DMS114 treated with DMSO at 0.1 percent for 48 hours (cell line): ENCODE measurements around the gene SPDYE5.
A peak's percentile ranks its signal among the peaks of the same experiment; 100 is the strongest.
"Not testable (repeated sequence)": the region's sequence is repeated elsewhere in the genome, so short reads cannot be mapped to it uniquely, and the experiment has no call there.

Experiments used
- DNase-seq: peaks from one replicate; lab custom pipeline; 2025; ENCODE audit not compliant: unreplicated experiment; lab: John Stamatoyannopoulos, UW

Gene SPDYE5, protein sequence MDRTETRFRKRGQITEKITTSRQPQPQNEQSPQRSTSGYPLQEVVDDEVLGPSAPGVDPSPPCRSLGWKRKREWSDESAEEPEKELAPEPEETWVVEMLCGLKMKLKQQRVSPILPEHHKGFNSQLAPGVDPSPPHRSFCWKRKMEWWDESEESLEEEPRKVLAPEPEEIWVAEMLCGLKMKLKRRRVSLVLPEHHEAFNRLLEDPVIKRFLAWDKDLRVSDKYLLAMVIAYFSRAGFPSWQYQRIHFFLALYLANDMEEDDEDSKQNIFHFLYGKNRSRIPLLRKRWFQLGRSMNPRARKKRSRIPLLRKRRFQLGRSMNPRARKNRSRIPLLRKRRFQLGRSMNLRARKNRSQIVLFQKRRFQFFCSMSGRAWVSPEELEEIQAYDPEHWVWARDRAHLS

DNA sequence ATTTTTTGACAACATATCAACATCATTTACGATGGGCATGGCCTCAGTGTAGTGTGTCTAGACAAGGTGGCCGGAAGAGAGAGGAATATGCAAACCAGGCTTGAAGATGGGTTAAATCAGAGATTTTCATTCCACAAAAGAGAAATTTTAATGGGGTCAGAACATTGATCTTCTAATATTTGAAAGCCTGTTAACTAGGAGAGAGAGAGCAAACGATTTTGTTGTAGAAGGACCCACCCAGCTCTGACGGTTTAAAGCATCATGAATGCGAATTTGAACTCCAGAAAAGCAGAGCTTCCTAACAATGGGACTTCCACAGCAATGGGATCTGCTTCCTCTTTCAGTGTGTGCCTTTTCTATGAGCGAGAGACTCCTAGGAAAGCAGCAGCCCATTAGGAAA lies at the start of gene SPDYE5:
TSS of gene SPDYE5 (plus strand) at position 301 of the 400 bp plus-strand sequence. CDS start 1,728 bp downstream, outside the sequence.
- not testable (repeated sequence) for DNase-seq

DNA sequence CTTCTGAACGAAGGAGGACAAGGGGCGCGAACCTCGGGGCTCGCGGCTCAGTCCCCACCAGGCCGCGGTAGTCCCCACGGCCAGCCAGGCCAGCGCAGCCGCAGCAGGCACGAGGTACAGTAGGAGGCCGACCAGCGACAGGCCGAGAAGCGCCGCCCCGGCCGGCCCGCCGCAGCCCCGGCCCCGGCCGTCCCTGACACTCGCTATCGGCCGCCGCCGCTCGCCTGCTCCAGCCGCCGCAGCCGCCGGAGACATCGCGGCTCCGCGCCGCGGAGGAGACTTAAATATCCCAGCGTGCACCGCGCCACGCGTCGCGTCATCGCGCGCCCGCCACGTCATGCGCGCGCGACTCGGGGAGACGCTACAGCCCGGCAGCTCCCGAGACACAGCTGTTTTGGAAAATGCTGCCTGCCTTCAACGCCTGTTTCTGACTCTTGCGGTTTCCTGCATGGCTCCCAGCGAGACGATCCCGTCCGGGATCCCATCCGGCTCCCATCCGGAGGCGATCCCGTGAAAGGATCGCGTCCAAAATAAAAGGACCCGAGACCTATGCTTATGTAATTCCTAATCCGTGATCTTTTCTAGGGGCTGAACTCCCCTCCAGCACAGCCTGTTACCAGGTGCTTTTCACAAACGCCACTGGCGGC lies 49.5 kb upstream of the SPDYE5 start:
- not testable (repeated sequence) for DNase-seq

DNA sequence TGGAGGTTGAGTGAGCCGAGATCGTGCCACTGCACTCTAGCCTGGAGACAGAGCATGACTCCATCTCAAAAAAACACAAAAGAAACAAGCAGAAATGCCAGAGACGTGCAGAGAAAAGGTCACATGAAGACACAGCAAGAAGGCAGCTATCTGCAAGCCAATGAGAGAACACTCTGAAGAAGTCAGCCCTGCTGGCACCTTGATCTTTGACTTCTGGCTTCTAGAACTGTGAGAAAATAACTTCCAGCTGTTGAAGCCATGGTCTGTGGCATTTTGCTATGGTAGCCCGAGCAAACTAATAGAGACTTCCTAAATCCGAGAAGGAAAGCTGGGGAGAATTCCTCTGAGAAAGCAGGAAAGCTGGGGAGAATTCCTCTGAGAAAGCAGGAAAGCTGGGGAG lies 42.2 kb upstream of the SPDYE5 start:
- not testable (repeated sequence) for DNase-seq

DNA sequence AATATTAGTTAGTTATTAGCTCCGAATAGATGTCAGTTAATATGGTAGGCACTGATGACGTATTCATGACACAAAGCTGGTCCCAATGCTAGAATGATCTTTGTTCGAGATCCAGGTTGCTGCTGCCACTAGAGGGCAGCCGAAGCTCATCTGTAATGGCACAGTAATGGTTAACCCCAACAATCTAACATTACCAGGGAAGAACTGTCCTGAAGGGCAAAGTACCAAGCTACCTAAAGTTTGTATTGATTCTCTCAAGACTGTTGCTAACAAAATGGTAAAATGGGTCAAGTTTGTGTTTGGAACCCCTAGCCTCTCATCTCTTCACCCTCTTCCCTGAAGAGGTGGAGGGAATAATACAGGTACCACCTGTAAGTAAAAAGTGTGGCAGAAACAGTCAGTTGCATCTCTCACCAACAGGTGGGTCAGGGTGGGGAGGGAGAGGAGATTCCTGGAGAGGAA lies 39.6 kb upstream of the SPDYE5 start:
- not testable (repeated sequence) for DNase-seq

DNA sequence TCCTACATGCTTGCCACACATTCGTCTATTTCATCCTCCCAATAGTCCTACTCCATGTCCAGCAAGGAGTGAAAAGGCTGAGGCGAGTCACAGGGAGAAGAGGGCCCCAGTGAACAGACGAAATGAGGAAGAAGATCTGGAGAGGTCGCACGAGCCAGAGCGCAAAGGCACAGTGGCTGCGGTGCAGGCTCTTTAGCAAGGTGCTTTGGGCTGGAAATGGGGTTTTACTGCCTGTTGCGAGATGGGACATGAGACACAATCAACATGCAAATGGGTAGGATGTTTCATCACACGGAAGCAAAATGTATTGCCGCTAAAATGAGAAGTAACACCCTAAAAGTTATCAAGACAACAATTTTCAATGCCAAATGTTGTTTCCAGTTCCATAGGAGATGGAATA lies 35.7 kb upstream of the SPDYE5 start:
- DNase-seq: not testable (repeated sequence)

DNA sequence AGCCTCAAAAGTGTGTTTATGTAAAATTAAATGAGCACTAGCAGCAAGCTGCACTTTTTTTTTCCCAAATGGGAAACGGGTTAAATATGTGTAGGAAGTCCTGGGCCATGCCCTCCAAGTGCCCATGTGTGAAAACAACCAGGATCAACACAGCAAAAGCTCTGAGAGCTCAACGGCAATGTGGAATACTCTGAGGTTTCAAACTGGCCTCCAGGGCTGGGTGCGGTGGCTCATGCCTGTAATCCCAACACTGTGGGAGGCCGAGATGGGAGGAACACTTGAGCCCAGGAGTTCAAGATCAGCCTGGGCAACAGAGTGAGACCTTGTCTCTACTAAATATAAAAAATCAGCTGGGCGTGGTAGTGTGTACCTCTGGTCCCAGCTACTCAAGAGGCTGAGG lies 34.1 kb upstream of the SPDYE5 start:
- DNase-seq: not testable (repeated sequence)

DNA sequence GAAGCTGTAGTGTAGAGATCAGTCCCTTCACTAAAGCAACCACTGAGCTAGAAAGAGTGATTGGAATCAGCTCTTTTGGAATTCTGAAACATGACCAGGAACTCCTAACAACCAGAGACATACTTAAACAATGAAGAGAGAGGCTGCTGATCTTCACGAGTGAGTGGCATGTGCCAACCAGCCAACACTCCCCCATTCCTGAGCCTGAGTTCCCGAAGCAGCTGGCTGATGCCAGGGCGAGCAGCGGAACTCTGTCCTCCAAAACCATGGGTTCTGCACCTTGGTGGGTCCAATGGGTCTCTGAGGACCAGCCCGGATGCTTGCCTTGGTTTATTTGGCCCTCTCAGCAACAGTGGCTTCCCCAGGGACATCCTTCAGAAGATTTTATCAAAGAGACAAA lies 31.6 kb upstream of the SPDYE5 start:
- DNase-seq: not testable (repeated sequence)

DNA sequence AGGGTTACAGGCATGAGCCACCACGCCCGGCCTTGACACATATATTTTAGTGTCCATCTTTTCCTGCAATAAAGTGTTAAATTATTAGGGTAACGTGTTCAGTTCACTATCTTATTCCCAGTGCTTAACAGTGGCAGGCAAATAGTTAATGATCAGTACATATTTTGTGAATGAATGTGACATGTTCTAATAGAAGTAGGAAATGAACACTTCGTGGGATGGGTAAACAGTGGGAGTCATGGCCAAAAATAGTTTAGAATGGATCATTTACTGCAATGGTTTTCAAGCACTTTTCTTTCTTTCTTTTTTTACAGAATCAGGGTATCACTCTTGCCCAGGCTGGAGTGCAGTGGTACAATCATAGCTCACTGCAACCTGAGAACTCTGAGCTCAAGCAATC lies 22.0 kb upstream of the SPDYE5 start:
- DNase-seq: not testable (repeated sequence)

DNA sequence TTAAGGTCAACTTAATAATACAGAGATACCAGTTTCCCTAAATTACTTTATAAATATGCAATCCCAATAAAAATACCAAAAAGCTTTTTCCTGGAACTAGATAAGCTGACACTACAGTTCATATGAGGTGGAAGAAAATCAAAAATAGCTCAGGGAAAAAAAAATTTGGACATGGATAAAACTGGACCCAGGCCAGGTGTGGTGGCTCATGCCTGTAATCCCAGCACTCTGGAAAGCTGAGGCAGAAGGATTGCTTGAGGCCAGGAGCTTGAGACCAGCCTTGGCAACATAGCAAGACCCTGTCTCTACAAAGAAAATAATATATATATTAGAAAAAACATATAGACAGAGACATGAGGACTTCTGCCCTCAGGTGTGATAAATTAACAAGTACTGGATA lies 14.7 kb upstream of the SPDYE5 start:
- not testable (repeated sequence) for DNase-seq

DNA sequence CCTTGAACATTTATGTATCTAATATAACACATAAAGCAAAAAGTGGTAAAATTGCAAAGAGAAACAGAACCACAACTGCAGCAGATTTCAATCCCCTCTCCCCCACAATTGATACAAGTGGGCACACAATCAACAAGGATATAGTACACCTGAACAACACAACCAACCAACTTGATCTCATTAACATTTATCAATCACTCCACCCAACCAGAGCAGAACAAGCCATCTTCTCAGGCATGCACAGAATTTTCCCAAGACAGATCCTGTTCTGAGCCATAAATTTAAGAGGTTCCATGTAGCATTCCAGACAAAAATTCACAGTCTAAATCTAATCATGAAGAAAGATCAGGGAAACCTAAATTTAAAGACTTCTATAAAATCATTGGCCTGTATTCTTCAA lies 11.8 kb upstream of the SPDYE5 start:
- not testable (repeated sequence) for DNase-seq

DNA sequence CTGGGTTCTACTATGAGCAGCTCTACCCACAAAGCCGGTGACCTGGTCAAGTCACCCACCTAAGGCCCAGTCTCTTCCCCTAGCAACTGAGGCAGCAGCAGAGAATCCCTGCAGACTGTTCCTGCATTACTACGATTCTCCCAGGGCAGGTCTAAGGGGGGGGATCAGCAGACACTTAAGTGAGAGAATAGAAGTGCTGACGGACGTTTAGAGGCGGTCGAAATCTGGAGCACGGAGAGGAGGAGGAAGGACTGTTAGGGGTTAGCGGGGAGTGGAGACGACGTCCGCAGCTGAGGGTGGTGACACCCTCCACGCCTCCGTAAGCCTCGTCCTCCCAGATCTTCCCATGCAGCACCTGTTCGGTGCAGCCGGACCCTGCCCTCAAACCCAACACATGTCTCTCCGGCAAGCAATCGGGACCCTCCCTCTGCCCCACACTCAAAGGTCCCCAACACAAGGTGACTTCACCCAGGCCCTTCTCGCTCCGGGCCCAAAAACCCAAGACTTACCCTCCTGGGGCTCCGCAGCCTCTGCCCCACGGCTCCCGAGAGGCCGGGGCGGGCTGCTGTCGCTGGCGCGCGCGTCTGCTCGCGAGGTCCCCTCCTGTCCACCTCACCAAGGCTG lies 6.7 kb upstream of the SPDYE5 start:
- DNase-seq: not testable (repeated sequence)

DNA sequence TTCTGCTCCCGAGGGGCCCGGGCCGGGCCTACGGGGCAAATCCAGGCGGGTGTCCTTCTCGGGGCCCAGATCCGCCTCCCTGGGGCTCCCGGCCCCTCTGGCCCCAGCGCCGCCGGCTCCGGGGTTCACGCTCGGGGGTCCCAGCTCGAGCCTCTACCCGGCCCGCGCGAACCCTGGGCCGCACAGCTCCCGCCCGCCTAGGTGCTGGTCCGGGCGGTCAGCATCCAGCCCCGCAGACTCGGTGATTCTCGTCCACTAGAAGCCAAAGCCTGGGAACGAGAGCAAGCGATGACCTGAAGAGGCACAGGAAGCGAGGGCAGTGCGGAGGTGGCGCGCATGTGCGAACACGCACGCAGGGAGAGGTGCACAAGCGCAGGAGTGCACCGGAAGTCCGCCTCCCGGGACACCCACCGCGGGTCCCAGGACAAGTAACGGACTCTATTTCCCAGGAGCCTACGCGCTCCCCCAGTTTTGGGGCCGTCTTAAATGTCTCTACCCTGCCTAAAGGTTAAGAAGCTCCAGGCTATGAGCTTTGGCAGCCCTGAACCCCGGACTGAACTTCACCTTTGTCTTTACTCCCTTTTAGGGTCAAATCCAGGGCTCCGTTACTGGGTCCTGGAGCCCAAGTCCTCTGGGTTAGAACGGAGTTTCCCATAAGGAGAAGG lies 6.0 kb upstream of the SPDYE5 start, which contains the start of gene POM121C:
TSS of gene POM121C (minus strand) at position 321 of the 665 bp plus-strand sequence. CDS start 44,803 bp downstream, outside the sequence.
- DNase-seq: peak; percentile 81

DNA sequence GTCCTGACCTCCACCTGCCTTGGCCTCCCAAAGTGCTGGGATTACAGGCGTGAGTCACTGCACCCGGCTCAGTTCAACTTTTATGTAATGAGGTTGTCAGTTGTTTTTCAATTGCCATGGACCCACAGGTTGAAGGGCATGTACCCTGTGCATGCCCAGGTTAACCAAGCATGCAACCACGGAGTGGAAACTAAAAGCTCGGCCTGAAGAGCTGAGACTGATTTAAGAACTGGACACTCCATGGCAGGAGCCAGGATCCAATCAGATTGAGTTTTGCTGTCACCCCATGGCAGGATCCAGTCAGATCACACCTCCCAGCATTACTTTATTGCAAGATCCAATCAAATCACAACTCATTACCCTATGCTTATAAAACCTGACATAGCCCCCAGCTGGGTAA lies 16.9 kb downstream of the SPDYE5 start:
- DNase-seq: not testable (repeated sequence)

DNA sequence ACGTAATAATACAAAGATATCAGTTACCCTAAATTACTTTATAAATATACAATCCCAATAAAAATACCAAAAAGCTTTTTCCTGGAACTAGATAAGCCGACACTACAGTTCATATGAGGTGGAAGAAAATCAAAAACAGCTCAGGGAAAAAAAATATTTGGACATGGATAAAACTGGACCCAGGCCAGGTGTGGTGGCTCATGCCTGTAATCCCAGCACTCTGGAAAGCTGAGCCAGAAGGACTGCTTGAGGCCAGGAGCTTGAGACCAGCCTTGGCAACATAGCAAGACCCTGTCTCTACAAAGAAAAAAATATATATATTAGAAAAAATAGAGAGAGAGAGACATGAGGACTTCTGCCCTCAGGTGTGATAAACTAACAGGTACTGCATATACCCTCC lies 26.7 kb downstream of the SPDYE5 start:
- DNase-seq: not testable (repeated sequence)

DNA sequence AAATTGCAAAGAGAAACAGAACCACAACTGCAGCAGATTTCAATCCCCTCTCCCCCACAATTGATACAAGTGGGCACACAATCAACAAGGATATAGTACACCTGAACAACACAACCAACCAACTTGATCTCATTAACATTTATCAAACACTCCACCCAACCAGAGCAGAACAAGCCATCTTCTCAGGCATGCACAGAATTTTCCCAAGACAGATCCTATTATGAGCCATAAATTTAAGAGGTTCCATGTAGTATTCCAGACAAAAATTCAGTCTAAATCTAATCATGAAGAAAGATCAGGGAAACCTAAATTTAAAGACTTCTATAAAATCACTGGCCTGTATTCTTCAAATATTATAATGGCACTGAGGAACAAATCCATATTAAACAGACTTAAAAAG lies 29.6 kb downstream of the SPDYE5 start:
- DNase-seq: not testable (repeated sequence)

DNA sequence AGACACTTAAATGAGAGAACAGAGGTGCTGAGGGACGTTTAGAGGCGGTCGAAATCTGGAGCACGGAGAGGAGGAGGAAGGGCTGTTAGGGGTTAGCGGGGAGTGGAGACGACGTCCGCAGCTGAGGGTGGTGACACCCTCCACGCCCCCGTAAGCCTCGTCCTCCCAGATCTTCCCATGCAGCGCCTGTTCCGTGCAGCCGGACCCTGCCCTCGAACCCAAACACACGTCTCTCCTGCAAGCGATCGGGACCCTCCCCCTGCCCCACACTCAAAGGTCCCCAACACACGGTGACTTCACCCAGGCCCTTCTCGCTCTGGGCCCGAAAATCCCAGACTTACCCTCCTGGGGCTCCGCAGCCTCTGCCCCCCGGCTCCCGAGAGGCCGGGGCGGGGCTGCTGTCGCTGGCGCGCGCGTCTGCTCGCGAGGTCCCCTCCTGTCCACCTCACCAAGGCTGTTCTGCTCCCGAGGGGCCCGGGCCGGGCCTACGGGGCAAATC lies 35.2 kb downstream of the SPDYE5 start:
- DNase-seq: not testable (repeated sequence)

DNA sequence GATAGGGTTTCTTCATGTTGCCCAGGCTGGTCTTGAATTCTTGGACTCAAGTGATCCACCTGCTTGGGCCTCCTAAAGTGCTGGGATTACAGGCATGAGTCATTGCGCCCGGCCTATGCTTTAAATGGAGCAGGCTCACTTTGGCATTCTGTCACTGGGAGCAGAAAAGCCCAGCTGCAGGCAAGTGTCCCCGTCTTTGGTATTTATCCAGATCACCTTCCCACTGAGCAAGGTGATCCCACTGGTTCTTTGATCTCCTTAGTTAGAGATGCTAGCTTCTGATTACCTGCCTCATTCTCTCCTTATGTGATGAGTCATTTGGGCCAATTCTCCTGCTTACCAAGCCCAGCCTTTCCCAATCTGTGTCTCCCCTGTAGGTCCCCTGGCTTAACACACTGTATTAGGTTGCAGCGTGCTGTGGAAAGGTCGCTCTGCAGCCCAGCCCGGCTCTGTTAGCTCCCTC lies 39.3 kb downstream of the SPDYE5 start:
- DNase-seq: no peak

DNA sequence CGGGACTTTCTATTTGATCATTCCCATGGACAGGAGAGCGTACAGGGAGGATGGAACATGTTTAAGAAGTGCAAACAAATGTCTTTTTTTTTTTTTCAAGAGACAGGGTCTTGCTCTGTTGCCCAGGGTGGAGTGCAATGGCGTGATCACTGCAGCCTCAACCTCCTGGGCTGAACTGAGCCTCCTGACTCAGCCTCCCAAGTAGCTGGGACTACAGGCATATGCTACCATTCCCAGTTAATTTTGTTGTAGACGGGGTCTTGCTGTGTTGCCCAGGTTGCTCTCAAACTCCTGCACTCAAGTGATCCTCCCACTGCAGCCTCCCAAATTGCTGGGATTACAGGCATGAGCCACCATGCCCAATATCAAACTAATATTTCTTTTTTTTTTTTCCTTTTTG lies 40.5 kb downstream of the SPDYE5 start:
- DNase-seq: no peak

DNA sequence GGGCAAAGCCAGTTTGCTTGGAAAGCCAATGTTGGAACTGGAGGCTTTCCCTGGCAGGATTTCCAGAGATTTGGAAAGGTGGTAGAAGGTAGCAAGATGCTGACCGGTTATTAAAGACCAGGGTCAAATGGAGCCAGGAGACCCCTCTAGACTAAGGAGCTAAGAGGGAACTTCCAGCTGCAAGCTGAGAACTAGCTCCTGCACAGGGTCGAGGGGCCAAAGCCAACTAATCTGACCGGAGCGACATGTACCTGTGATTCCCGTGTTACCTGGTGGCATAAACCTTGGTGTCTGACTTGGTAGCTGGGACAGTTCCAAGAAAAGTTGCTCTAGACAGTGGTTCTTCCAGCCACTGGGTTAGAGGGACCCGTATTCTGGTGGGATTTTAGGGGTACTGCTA lies 41.8 kb downstream of the SPDYE5 start:
- DNase-seq: no peak

DNA sequence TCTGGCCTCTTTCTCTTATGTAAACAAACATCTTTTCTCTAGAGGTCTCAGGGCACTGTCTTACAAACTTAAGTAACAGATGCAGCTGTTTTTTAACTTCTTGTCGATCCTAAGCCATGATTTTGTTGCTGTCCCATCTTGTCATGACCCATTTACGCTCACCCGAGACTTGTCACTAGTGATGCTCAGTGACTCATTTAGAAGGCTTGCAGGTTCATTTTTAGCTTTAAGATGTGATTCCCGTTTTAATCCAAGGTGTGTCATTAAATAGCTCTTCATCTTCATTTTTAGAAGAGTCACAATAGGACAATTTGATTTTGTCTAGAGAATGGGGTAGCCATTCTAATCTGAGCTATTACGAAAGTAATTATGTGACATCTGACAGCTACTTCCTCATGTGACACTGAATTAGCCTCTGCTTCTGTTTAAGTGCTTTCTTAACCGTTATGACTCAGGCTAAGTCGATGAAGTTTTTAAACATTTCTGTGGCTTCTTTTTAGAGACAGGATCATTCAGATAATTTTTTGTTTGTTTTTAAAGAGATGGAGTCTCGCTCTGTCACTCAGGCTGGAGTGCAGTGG lies 42.7 kb downstream of the SPDYE5 start:
- no peak for DNase-seq
